Dendritic cell treated with granulocyte-macrophage colony-stimulating factor and Interleukin-4, amounts not matched to agents 40 ng/mL and 50 ng/mL, for 4 days (primary cell): ENCODE results near the gene OXER1.

Source experiments
- H3K27ac Mint-ChIP-seq: one replicate; pipeline ENCODE4 v1.8.0; 2022; ENCODE audit warnings: mild to moderate bottlenecking, mixed read lengths
- H3K27me3 Mint-ChIP-seq: one replicate; pipeline ENCODE4 v1.8.0; 2022; ENCODE audit warnings: mild to moderate bottlenecking, mixed read lengths
- H3K36me3 Mint-ChIP-seq: one replicate; pipeline ENCODE4 v1.8.0; 2022; ENCODE audit warnings: low read depth, mixed read lengths
- H3K4me1 Mint-ChIP-seq: one replicate; pipeline ENCODE4 v1.8.0; 2022; ENCODE audit warnings: low read depth, mixed read lengths
- H3K4me3 Mint-ChIP-seq: one replicate; pipeline ENCODE4 v1.8.0; 2022; ENCODE audit warnings: mild to moderate bottlenecking, moderate library complexity, mixed read lengths
- H3K9me3 Mint-ChIP-seq: one replicate; pipeline ENCODE4 v1.8.0; 2022; ENCODE audit warnings: mixed read lengths
- intact Hi-C: fragments of 100-400 bp; cut with micrococcal nuclease; formaldehyde crosslinking; loops from one replicate; pipeline ENCODE4 v1.15.0; 2022

Gene OXER1

DNA sequence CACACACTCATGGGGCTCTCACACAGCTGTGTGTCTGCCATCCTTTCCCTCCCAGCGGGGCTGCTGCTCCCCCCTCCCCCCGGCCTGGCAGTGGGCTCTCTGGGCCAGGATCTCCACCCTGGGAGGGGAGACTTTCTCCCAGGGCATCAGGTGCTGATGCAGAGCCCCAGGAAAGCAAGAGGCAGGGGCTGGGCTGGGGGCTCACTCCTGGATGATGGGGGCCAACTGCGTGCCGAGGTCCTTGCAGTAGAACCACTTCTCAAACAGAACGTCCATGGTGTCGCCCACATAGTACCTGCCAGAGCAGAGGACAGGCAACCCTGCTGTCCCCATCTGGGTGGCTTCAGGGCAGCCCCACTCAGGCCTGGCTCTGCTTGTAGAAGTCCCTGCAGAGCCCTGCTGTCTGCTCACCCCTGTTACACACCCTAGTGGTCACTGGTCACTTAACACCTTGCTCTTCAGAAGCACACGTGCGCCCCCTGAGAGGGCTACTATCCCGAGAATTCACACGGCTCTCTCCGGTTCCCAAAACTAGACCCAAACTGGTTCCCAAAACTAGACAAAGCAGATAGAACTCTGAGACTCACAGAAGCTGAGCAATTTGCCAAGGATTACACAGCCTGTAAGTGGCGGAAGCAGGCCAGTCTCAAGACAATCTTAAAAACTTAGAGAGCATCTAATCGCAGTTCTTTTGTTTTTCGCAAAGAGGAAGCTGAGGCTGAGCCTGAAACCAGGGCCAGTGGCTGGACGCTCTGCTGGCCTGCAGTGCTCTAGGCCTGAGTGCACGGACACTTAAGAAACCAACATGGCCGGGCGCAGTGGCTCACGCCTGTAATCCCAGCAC, 6.6 kb upstream of the OXER1 start:
- intact Hi-C loops, result loop anchor here (10.0 kb wide), 1 partner anchor 56 kb away; no protein-coding TSS in a partner anchor
- no peaks in the 10 kb centered on the region for H3K9me3 Mint-ChIP-seq
- peaks cover 24% of the 10 kb centered on the region for H3K4me1 Mint-ChIP-seq
- H3K36me3 Mint-ChIP-seq, result peaks cover 21% of the 10 kb centered on the region
- H3K4me3 Mint-ChIP-seq, result no peak overlapping the region
- no peak overlapping the region for H3K27ac Mint-ChIP-seq
- peaks cover 7% of the 10 kb centered on the region for H3K27me3 Mint-ChIP-seq

DNA sequence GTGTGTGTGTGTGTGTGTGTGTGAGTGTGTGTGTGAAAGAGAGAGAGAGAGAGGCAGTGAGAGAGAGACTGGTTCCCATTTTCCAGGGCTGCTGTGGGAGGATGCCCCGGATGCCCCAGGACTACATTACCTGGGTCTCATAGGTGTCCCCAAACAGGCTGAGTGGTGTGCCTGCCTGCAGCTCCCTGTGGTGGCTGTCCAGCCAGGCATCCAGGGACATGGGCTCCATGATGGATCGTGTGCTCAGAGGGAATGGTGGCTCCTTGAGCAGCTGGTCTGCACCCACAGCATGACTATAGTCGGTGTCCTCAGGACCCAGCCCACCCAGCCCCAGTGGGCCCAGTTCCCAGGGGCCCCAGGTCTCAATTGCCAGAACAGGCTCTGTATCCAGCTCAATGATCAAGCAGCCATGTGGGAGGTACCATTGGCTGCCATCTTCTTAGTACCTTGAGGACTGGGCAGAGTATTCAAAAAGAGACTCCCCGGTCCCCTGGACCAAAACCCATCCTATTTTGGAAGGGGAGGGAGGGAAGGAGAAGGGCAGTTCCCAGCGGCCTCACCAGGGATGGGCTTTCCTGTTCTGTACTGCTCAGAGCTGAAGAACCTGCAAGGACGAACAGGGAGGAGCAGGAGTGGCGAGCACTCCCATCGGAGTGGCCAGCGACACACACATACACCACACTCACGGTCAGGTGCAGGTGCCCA, 5.8 kb upstream of the OXER1 start:
- Mint-ChIP-seq H3K27ac (no peak overlapping the region), H3K9me3 (no peaks in the 10 kb centered on the region), H3K36me3 (peaks cover 21% of the 10 kb centered on the region), H3K4me3 (no peak overlapping the region), H3K27me3 (peaks cover 7% of the 10 kb centered on the region), H3K4me1 (peaks cover 20% of the 10 kb centered on the region)
- intact Hi-C loops, result loop anchor here (10.0 kb wide), 1 partner anchor 55 kb away; no protein-coding TSS in a partner anchor

DNA sequence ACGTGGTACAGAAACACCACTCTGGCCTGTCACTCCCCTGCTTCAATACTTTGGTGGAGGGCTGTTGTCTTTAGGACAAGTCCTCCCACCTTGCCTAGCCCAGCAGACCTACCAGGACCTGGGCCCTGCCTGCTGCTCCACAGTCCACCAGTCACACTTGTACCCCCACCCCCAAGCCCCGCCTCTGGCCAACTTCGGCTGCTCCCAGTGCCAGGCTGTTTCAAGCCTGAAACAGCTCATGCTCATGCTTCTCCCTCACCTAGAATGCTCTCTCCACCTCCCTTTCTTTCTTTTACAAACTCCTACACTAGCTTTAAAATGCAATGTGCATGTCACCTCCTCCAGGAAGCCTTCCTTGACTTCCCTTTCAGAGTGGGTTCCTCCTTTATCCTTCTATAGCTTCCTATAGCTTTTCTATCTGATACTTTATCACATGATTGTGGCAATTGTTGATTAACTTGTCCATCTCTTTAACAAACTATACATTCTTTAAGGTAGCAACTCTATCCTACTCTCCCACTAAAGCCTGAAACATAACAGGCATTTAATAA, 4.8 kb upstream of the OXER1 start:
- Mint-ChIP-seq H3K4me3 (no peak overlapping the region), H3K27ac (no peak overlapping the region), H3K9me3 (no peaks in the 10 kb centered on the region), H3K36me3 (peaks cover 18% of the 10 kb centered on the region), H3K4me1 (peaks cover 27% of the 10 kb centered on the region), H3K27me3 (peaks cover 8% of the 10 kb centered on the region)
- intact Hi-C loops, result no loop called here

DNA sequence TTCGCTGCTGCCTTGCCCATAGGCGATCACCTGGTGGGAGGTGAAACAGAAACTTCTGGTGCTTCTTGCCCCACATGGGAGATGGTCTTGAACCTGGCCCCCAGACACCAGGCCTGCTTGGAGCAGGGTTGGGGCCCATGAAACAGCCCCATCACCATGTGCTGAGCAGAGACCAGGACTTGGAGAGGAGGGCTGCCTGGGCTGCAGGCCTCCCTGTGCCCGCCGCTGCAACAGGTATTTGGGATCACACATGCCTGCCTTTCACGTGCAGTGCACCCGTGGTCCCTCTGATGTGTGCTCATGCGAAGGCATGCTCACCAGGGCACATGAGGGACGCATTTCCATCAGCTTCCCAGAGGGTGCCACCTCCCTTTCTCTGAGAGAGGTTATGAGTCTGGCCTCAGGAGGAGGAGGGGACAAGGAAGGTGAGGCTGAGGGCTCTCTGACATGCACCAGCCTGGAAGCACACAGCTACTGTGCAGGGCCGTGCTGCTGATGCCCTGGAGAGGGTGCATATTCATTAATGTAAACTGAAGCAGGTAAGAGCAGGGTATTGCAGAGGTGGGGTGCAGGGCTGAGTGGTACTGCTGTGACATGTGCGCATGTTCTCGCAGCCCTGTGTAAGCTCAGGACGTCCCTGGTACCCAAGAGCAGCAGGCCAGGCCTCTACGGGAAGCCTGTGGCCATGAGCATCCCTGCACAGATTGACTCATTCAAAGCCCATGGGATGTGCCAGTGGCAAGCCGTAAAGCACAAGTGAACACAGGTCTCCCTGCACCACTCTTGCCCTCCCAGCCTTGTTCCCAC, 4.2 kb upstream of the OXER1 start:
- Mint-ChIP-seq H3K4me3 (no peak overlapping the region), H3K36me3 (peaks cover 16% of the 10 kb centered on the region), H3K4me1 (peaks cover 33% of the 10 kb centered on the region), H3K27ac (no peak overlapping the region), H3K27me3 (peaks cover 13% of the 10 kb centered on the region), H3K9me3 (no peaks in the 10 kb centered on the region)
- intact Hi-C loops, result no loop called here

DNA sequence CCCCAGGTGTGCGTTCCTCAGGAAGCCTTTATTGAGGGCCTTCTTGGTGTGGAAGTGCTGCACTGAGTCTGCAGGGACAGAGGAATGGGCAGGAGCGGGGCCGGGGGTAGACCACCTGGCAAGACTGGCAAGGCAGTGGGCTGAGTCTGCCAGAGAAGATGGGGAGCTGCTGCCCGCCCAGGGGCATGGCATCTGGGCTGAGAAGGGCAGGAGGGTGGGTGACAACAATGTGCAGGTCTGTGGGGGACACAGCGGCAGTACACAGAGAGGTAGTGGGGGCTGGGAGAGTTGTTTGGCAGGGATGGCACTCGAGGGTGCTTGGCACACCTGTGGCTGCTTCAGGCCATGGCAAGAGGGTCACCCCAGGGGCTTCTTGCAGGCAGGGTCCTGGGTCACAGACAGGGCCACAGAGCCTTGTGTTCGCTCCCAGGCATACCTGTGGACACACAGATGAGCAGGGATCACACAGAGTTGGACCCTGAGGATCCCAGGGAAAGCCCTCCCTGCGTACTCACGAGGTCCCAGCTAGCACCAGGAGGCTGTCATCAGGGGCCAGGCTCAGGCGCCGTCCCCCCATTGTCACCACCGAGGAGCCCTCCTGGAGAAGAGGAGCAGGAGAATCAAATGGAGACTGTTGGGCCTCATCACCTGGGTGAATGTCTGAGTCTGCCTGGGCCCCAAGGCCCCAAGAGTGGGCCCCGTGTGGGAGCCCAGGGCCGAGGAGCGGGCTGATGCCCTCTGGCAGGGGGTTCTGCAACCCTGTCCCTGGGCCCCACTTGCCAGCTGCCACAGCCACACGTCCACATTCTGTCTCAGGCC, 3.4 kb upstream of the OXER1 start:
- Mint-ChIP-seq H3K36me3 (peaks cover 16% of the 10 kb centered on the region), H3K4me1 (peaks cover 41% of the 10 kb centered on the region), H3K4me3 (no peak overlapping the region), H3K9me3 (no peaks in the 10 kb centered on the region), H3K27me3 (peaks cover 16% of the 10 kb centered on the region), H3K27ac (peak overlapping the region; percentile 2)
- intact Hi-C loops, result no loop called here

DNA sequence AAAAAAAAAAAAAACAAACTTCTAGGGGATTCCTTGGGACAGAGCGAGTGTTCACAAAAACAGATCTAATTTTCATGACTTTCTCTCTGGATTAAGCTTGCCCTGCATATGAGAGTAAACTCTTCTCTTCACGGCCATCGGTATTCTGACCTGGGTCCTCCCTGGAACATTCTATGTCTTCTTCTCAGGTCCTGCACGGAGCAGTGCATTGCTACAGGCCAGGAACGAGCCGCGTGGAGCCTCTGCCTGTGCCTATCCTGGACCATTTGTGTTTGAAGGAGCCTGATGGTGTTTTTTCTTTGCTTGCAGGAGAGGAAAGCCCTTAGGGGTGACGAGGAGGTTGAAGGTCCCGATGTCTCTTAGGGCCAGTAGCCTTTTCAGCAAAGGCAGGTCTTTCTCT, 1.8 kb upstream of the OXER1 start:
- intact Hi-C loops, result no loop called here
- H3K36me3 Mint-ChIP-seq, result peaks cover 16% of the 10 kb centered on the region

DNA sequence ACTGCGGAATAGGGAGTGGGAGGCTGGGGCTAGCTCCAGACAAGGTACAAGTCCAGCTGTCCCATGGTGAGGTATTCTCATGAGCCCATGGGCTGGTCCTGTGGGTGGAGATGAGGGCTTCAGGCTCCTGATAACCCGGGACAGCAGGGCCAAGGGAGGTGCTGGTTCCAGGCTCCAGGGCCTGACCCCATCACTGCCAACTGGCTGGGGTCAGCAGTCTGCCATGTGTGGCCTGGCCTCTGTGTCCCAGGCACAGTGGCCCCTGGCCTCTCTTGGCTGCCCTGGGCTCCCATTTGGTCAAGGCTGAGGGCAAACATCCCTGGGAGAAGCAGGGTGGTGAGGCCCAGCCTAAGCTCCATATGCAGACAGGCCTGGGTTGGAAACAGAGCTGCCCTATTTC, 966 bp upstream of the OXER1 start:
- intact Hi-C loops, result no loop called here
- no peak overlapping the region for H3K27ac Mint-ChIP-seq
- no peak overlapping the region for H3K4me3 Mint-ChIP-seq
- H3K9me3 Mint-ChIP-seq, result no peaks in the 10 kb centered on the region
- H3K36me3 Mint-ChIP-seq, result peaks cover 16% of the 10 kb centered on the region
- peaks cover 37% of the 10 kb centered on the region for H3K27me3 Mint-ChIP-seq
- H3K4me1 Mint-ChIP-seq, result peaks cover 45% of the 10 kb centered on the region

More for the DNA sequence above, 1.8 kb upstream of the OXER1 start:
- Mint-ChIP-seq H3K9me3 (no peaks in the 10 kb centered on the region), H3K27ac (no peak overlapping the region), H3K4me3 (no peak overlapping the region), H3K27me3 (peaks cover 30% of the 10 kb centered on the region), H3K4me1 (peaks cover 50% of the 10 kb centered on the region)

DNA sequence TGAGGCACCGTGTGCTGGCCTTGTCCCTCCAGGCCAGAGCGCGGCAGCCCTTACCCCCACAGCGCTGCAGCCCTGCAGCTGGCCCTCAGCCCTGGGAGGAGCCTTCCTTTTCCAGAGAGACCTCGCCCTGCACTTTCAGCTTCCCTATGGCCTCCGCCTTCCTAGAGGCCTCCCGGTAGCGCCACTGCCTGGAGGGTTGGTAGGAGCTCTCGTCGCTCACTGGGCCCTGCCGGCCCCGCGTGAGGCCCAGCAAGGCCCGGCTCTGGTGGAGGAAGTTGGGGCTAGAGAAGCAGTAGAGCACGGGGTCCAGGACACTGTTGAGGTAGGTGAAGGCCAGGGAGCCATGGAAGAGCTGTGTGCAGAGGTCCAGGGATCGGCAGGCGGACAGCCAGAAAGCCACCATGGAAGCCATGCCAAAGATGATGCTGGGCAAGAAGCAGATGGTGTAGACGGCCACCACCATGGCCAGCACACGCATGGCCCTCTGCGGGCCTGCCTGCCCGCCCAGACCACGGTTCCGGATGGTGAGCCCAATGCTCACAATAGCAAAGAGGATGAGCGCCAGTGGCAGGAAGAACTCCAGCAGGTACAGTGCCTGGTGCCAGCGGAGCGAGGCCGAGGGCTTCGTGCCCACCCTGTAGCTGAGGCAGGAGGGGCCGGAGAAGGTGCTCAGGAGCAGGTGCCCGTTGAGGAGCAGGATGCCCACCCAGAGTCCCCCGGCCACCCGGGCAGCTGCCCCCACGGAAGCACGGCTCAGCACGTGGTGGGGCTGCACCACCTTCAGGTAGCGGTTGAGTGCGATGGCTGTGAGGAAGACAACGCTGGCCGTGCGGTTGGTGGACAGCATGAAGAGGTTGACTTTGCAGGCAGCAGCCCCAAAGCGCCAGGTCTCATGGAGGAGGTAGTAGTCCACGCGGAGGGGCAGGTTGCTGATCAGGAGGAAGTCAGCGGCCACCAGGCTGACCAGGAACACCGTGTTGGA, 821 bp downstream of the OXER1 start:
- H3K9me3 Mint-ChIP-seq, result no peaks in the 10 kb centered on the region
- peak overlapping the region; percentile 47 for H3K27ac Mint-ChIP-seq
- H3K27me3 Mint-ChIP-seq, result peaks cover 51% of the 10 kb centered on the region
- H3K36me3 Mint-ChIP-seq, result peaks cover 14% of the 10 kb centered on the region
- peaks cover 46% of the 10 kb centered on the region for H3K4me1 Mint-ChIP-seq
- H3K4me3 Mint-ChIP-seq, result no peak overlapping the region
- intact Hi-C loops, result no loop called here

DNA sequence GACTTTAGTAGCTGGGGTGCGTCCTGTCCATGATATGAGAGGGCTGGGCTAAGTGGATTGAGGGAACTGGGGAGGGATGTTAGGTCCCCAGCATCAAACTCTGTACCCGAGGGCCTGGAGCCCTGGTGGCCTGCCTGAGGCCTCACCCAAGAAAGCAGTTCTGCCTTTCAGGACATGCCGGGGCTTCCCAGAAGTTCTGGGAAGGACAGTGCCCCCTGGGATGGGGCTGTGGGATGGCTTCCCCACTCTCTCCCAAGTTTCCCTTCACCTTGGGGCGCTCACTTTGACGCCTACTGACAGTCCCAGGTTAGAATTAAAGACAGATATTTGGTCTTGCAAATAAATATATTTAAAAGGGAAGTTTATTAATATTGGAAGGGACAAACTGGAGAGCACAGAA, 1.8 kb downstream of the OXER1 start:
- Mint-ChIP-seq H3K4me3 (no peak overlapping the region), H3K27me3 (peaks cover 50% of the 10 kb centered on the region), H3K4me1 (peaks cover 48% of the 10 kb centered on the region), H3K36me3 (peaks cover 5% of the 10 kb centered on the region), H3K9me3 (no peaks in the 10 kb centered on the region), H3K27ac (no peak overlapping the region)
- intact Hi-C loops, result no loop called here

DNA sequence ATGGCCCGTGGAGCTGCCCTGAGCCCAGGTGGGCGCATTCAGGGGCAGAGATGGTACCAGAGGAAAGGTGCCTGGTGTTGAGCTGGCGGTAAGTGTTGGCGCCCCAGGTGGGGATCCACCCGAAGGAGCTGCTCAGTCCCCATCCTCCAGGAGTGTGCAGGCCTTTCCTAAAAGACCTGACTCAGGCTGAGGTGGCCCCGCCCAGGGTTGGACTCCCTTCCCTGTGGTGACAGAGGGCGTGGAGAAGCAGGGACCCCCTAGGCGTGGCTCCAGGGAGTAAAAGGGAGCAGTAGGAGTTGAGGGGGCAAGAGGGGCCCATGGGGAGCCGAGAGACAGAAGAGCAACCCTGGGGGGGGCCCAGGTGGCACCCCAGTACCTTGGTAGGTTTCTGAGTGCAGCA, 2.4 kb downstream of the OXER1 start:
- Mint-ChIP-seq H3K9me3 (no peaks in the 10 kb centered on the region), H3K36me3 (no peaks in the 10 kb centered on the region), H3K27ac (no peak overlapping the region), H3K4me3 (no peak overlapping the region), H3K4me1 (peaks cover 48% of the 10 kb centered on the region), H3K27me3 (peaks cover 54% of the 10 kb centered on the region)
- intact Hi-C loops, result no loop called here

DNA sequence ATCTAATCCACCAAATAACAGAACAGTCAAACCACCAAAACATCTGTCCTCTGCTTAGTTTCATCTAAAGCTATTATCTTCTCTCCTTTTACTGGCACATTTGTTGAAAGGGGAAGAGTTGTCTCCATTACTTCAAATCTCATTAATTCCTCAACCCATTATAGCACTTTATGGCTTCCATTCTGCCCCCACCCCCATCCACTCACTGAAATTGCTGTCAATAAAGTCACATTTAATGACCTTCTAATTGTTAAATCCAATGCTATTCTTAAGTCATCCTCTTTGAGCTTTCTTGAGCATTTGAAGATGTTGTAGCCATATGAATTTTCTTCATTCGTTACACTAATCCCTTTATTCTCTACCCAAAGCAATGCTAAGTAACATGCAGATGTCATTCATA, 5.2 kb downstream of the OXER1 start:
- Mint-ChIP-seq H3K9me3 (no peaks in the 10 kb centered on the region), H3K4me1 (peaks cover 57% of the 10 kb centered on the region), H3K4me3 (no peak overlapping the region), H3K27ac (no peak overlapping the region), H3K36me3 (no peaks in the 10 kb centered on the region), H3K27me3 (peaks cover 53% of the 10 kb centered on the region)
- intact Hi-C loops, result loop anchor here (10.0 kb wide), 1 partner anchor 94 kb away; no protein-coding TSS in a partner anchor
